GM23338 (cell line): ENCODE measurements around the gene DRD2. TPM values are rescaled to one million over a fixed set of nuclear protein-coding genes. Genes with fewer than 3 reads are reported as not detected.

ENCODE experiments used
- ATAC-seq: fragments of 200-7000 bp; cut with Tn5 transposase; 3 replicates; pipeline ENCODE4 v1.9.1; 2020
- DNase-seq: peaks from one replicate; pipeline ENCODE4 v3.0.0-alpha.2; 2015; ENCODE audit warnings: low spot score
- H2AFZ ChIP-seq: fragments of 200-600 bp; sonication (generic); 2 replicates; pipeline ENCODE4 v1.8.0; 2016; ENCODE audit warnings: antibody characterized with exemption, mild to moderate bottlenecking, moderate library complexity
- H3F3A ChIP-seq: fragments of 200-600 bp; sonication (generic); replicated peaks from 2 replicates; pipeline ENCODE4 v1.8.0; 2017; ENCODE audit warnings: antibody characterized with exemption, mixed run types, low read depth
- H3K27ac ChIP-seq: fragments of 200-600 bp; sonication (generic); 2 replicates; pipeline ENCODE4 v1.6.1; 2016; ENCODE audit warnings: low read depth
- H3K27me3 ChIP-seq: fragments of 200-600 bp; sonication (generic); 2 replicates; pipeline ENCODE4 v1.8.0; 2016; ENCODE audit warnings: mild to moderate bottlenecking, mixed run types, moderate library complexity; ENCODE audit not compliant: insufficient read depth
- H3K36me3 ChIP-seq: fragments of 200-600 bp; sonication (generic); 2 replicates; pipeline ENCODE4 v1.8.0; 2016; ENCODE audit warnings: mild to moderate bottlenecking; ENCODE audit not compliant: insufficient read depth
- H3K4me1 ChIP-seq: fragments of 200-600 bp; sonication (generic); 2 replicates; pipeline ENCODE4 v1.8.0; 2016; ENCODE audit warnings: mild to moderate bottlenecking, moderate library complexity; ENCODE audit not compliant: insufficient read depth
- H3K4me2 ChIP-seq: fragments of 200-600 bp; sonication (generic); 2 replicates; pipeline ENCODE4 v1.7.1; 2017; ENCODE audit warnings: mixed run types
- H3K4me3 ChIP-seq: fragments of 200-600 bp; sonication (generic); 2 replicates; pipeline ENCODE4 v1.6.1; 2016; ENCODE audit warnings: mixed run types
- H3K79me2 ChIP-seq: fragments of 200-600 bp; sonication (generic); replicated peaks from 2 replicates; pipeline ENCODE4 v1.8.0; 2017; ENCODE audit warnings: mild to moderate bottlenecking; ENCODE audit not compliant: insufficient read depth
- H3K9me2 ChIP-seq: fragments of 200-600 bp; sonication (generic); 2 replicates; pipeline ENCODE4 v1.8.0; 2017; ENCODE audit not compliant: insufficient read depth
- H4K20me1 ChIP-seq: fragments of 200-600 bp; sonication (generic); replicated peaks from 2 replicates; pipeline ENCODE4 v1.8.0; 2017; ENCODE audit warnings: mild to moderate bottlenecking; ENCODE audit not compliant: insufficient read depth
- H3K27ac Mint-ChIP-seq: 2 replicates; pipeline ENCODE4 v1.8.0; 2020; ENCODE audit warnings: inconsistent platforms, mild to moderate bottlenecking, moderate library complexity, mixed read lengths
- H3K27me3 Mint-ChIP-seq: 3 replicates; pipeline ENCODE4 v1.8.0; 2022; ENCODE audit warnings: low read depth, mild to moderate bottlenecking, moderate library complexity, mixed read lengths, inconsistent platforms; ENCODE audit not compliant: insufficient read depth, poor library complexity
- H3K36me3 Mint-ChIP-seq: 3 replicates; pipeline ENCODE4 v1.8.0; 2021; ENCODE audit warnings: low read depth, mild to moderate bottlenecking, inconsistent platforms, moderate library complexity, mixed read lengths
- H3K4me1 Mint-ChIP-seq: 3 replicates; pipeline ENCODE4 v1.8.0; 2020; ENCODE audit warnings: mild to moderate bottlenecking, inconsistent platforms, mixed read lengths
- H3K4me3 Mint-ChIP-seq: 3 replicates; pipeline ENCODE4 v1.8.0; 2021; ENCODE audit warnings: moderate library complexity, mild to moderate bottlenecking, inconsistent platforms, mixed read lengths
- H3K9me3 Mint-ChIP-seq: 3 replicates; pipeline ENCODE4 v1.8.0; 2020; ENCODE audit warnings: moderate library complexity, mild to moderate bottlenecking, inconsistent platforms, mixed read lengths
- CREB1 ChIP-seq: fragments of 250-450 bp; sonication (Bioruptor Pico); IDR thresholded peaks from 2 replicates; pipeline ENCODE4 v1.5.0; 2020; ENCODE audit warnings: low read depth, mild to moderate bottlenecking, moderate library complexity
- EZH2 ChIP-seq: fragments of 200-600 bp; sonication (generic); IDR thresholded peaks from one replicate; pipeline ENCODE4 v1.8.0; 2017; ENCODE audit warnings: antibody characterized with exemption, mild to moderate bottlenecking, low read depth; ENCODE audit not compliant: unreplicated experiment
- EZH2phosphoT487 ChIP-seq: fragments of 200-600 bp; sonication (generic); IDR thresholded peaks from one replicate; pipeline ENCODE4 v1.8.1; 2018; ENCODE audit warnings: antibody characterized with exemption; ENCODE audit not compliant: unreplicated experiment
- JUNB ChIP-seq: IDR thresholded peaks from one replicate; pipeline ENCODE4 v1.6.1; 2016; ENCODE audit warnings: antibody characterized with exemption; ENCODE audit not compliant: unreplicated experiment
- NANOG ChIP-seq: IDR thresholded peaks from 2 replicates; pipeline ENCODE4 v1.6.1; 2016; ENCODE audit warnings: antibody characterized with exemption, borderline replicate concordance
- POLR2AphosphoS5 ChIP-seq: IDR thresholded peaks from 2 replicates; pipeline ENCODE4 v1.6.1; 2016; ENCODE audit warnings: antibody characterized with exemption, low read depth
- STAT1 ChIP-seq: IDR thresholded peaks from one replicate; pipeline ENCODE4 v1.6.1; 2016; ENCODE audit warnings: antibody characterized with exemption; ENCODE audit not compliant: unreplicated experiment
- ZNF114 ChIP-seq: fragments of 250-450 bp; sonication (Bioruptor Pico); IDR thresholded peaks from 2 replicates; pipeline ENCODE4 v1.5.0; 2020; ENCODE audit warnings: mild to moderate bottlenecking, moderate library complexity
- ZNF331 ChIP-seq: fragments of 250-450 bp; sonication (Bioruptor Pico); IDR thresholded peaks from 2 replicates; pipeline ENCODE4 v1.5.0; 2020; ENCODE audit warnings: low read depth, mild to moderate bottlenecking, moderate library complexity
- polyA plus RNA-seq: library from polyadenylated mRNA; unstranded; fragments of >200 nt; fragmentation: Nextera tagmentation; extraction: Ambion mirVana; gene quantifications from 2 replicates; pipeline ENCODE4 v1.2.1, GENCODE V29; 2016
- total RNA-seq: library from RNA; depleted of rRNA; stranded (reverse); fragments of >200 nt; shearing (Covaris generic); gene quantifications from 2 replicates; pipeline ENCODE4 v1.2.3, GENCODE V29; 2014
- TF ChIP-seq, protein P1 (sequence below): IDR thresholded peaks from one replicate; pipeline ENCODE4 v1.6.1; 2018; ENCODE audit warnings: antibody characterized with exemption; ENCODE audit not compliant: unreplicated experiment
- TF ChIP-seq, protein P2 (sequence below): fragments of 250-450 bp; sonication (Bioruptor Pico); IDR thresholded peaks from 2 replicates; pipeline ENCODE4 v1.5.0; 2020; ENCODE audit warnings: mild to moderate bottlenecking, moderate library complexity
- TF ChIP-seq, protein P3 (sequence below), 2 experiments: fragments of 200-600 bp in 1 of 2; sonication (generic) in 1 of 2; conservative IDR thresholded peaks; 2 replicates each; pipeline versions ENCODE4 v1.5.1 to v1.6.1; 2016 to 2017; ENCODE audit warnings: antibody characterized with exemption in 2 of 2, low read depth in 2 of 2, mild to moderate bottlenecking in 2 of 2, moderate library complexity in 1 of 2
- TF ChIP-seq, protein P4 (sequence below): IDR thresholded peaks from 2 replicates; pipeline ENCODE4 v1.6.1; 2016; ENCODE audit warnings: antibody characterized with exemption

Gene DRD2
- total and polyA plus RNA-seq, 2 experiments from 2014 or later = 0.21 to 0.66 TPM

DNA sequence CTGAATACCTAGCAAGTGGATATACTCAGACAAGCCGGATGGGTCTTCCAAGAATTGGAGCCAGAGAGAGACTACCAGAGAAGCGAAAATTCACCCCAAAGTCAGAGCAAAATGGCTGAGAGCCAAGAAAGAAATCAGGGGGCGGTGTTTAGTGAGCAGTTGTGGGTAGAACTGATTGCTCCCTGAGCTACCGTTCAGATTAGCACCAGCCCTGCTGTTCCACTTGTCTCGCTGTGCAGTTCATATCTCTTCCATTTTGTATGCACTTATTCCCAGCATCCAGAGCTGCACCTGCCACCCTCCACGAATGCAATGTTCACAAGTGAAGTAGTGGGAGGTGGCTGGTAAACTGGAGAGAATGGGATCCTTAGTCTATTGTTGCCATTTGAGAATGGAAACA is 25.5 kb downstream of the DRD2 start:
- no peak overlapping the region for H3K27ac Mint-ChIP-seq
- H3K27ac ChIP-seq = no peak overlapping the region
- H3K27me3 ChIP-seq = no peaks in the 10 kb centered on the region
- no peaks in the 10 kb centered on the region for H3K79me2 ChIP-seq
- DNase-seq = no peak
- H3K36me3 Mint-ChIP-seq = no peaks in the 10 kb centered on the region
- no peak overlapping the region for H3K4me3 ChIP-seq
- H3K4me2 ChIP-seq = no peak overlapping the region
- no peaks in the 10 kb centered on the region for H3K9me2 ChIP-seq
- H3K27me3 Mint-ChIP-seq = peaks cover 12% of the 10 kb centered on the region
- no peaks in the 10 kb centered on the region for H3K4me1 ChIP-seq
- H2AFZ ChIP-seq = no peak overlapping the region
- H3K4me3 Mint-ChIP-seq = no peak overlapping the region
- ATAC-seq = no peak
- H3K4me1 Mint-ChIP-seq = no peaks in the 10 kb centered on the region
- no peaks in the 10 kb centered on the region for H3K36me3 ChIP-seq
- no peak for TF ChIP-seq ZNF331
- no peak for TF ChIP-seq POLR2AphosphoS5
- TF ChIP-seq, protein P1, sequence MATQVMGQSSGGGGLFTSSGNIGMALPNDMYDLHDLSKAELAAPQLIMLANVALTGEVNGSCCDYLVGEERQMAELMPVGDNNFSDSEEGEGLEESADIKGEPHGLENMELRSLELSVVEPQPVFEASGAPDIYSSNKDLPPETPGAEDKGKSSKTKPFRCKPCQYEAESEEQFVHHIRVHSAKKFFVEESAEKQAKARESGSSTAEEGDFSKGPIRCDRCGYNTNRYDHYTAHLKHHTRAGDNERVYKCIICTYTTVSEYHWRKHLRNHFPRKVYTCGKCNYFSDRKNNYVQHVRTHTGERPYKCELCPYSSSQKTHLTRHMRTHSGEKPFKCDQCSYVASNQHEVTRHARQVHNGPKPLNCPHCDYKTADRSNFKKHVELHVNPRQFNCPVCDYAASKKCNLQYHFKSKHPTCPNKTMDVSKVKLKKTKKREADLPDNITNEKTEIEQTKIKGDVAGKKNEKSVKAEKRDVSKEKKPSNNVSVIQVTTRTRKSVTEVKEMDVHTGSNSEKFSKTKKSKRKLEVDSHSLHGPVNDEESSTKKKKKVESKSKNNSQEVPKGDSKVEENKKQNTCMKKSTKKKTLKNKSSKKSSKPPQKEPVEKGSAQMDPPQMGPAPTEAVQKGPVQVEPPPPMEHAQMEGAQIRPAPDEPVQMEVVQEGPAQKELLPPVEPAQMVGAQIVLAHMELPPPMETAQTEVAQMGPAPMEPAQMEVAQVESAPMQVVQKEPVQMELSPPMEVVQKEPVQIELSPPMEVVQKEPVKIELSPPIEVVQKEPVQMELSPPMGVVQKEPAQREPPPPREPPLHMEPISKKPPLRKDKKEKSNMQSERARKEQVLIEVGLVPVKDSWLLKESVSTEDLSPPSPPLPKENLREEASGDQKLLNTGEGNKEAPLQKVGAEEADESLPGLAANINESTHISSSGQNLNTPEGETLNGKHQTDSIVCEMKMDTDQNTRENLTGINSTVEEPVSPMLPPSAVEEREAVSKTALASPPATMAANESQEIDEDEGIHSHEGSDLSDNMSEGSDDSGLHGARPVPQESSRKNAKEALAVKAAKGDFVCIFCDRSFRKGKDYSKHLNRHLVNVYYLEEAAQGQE = no peak
- no peak for TF ChIP-seq STAT1
- TF ChIP-seq, protein P2, sequence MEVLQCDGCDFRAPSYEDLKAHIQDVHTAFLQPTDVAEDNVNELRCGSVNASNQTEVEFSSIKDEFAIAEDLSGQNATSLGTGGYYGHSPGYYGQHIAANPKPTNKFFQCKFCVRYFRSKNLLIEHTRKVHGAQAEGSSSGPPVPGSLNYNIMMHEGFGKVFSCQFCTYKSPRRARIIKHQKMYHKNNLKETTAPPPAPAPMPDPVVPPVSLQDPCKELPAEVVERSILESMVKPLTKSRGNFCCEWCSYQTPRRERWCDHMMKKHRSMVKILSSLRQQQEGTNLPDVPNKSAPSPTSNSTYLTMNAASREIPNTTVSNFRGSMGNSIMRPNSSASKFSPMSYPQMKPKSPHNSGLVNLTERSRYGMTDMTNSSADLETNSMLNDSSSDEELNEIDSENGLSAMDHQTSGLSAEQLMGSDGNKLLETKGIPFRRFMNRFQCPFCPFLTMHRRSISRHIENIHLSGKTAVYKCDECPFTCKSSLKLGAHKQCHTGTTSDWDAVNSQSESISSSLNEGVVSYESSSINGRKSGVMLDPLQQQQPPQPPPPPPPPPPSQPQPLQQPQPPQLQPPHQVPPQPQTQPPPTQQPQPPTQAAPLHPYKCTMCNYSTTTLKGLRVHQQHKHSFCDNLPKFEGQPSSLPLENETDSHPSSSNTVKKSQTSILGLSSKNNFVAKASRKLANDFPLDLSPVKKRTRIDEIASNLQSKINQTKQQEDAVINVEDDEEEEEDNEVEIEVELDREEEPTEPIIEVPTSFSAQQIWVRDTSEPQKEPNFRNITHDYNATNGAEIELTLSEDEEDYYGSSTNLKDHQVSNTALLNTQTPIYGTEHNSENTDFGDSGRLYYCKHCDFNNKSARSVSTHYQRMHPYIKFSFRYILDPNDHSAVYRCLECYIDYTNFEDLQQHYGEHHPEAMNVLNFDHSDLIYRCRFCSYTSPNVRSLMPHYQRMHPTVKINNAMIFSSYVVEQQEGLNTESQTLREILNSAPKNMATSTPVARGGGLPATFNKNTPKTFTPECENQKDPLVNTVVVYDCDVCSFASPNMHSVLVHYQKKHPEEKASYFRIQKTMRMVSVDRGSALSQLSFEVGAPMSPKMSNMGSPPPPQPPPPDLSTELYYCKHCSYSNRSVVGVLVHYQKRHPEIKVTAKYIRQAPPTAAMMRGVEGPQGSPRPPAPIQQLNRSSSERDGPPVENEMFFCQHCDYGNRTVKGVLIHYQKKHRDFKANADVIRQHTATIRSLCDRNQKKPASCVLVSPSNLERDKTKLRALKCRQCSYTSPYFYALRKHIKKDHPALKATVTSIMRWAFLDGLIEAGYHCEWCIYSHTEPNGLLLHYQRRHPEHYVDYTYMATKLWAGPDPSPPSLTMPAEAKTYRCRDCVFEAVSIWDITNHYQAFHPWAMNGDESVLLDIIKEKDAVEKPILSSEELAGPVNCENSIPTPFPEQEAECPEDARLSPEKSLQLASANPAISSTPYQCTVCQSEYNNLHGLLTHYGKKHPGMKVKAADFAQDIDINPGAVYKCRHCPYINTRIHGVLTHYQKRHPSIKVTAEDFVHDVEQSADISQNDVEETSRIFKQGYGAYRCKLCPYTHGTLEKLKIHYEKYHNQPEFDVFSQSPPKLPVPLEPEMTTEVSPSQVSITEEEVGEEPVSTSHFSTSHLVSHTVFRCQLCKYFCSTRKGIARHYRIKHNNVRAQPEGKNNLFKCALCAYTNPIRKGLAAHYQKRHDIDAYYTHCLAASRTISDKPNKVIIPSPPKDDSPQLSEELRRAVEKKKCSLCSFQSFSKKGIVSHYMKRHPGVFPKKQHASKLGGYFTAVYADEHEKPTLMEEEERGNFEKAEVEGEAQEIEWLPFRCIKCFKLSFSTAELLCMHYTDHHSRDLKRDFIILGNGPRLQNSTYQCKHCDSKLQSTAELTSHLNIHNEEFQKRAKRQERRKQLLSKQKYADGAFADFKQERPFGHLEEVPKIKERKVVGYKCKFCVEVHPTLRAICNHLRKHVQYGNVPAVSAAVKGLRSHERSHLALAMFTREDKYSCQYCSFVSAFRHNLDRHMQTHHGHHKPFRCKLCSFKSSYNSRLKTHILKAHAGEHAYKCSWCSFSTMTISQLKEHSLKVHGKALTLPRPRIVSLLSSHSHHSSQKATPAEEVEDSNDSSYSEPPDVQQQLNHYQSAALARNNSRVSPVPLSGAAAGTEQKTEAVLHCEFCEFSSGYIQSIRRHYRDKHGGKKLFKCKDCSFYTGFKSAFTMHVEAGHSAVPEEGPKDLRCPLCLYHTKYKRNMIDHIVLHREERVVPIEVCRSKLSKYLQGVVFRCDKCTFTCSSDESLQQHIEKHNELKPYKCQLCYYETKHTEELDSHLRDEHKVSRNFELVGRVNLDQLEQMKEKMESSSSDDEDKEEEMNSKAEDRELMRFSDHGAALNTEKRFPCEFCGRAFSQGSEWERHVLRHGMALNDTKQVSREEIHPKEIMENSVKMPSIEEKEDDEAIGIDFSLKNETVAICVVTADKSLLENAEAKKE = no peak
- TF ChIP-seq, protein P3, sequence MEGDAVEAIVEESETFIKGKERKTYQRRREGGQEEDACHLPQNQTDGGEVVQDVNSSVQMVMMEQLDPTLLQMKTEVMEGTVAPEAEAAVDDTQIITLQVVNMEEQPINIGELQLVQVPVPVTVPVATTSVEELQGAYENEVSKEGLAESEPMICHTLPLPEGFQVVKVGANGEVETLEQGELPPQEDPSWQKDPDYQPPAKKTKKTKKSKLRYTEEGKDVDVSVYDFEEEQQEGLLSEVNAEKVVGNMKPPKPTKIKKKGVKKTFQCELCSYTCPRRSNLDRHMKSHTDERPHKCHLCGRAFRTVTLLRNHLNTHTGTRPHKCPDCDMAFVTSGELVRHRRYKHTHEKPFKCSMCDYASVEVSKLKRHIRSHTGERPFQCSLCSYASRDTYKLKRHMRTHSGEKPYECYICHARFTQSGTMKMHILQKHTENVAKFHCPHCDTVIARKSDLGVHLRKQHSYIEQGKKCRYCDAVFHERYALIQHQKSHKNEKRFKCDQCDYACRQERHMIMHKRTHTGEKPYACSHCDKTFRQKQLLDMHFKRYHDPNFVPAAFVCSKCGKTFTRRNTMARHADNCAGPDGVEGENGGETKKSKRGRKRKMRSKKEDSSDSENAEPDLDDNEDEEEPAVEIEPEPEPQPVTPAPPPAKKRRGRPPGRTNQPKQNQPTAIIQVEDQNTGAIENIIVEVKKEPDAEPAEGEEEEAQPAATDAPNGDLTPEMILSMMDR (conservative IDR thresholded peaks at IDR 0.05; ENCODE audit: low read depth in 2 of 2) = no peak
- TF ChIP-seq EZH2phosphoT487 = no peak
- no peak for TF ChIP-seq JUNB
- no peak for TF ChIP-seq EZH2
- TF ChIP-seq CREB1 (CRISPR knock-in tag) = no peak
- no peak for TF ChIP-seq NANOG
- TF ChIP-seq, protein P4, sequence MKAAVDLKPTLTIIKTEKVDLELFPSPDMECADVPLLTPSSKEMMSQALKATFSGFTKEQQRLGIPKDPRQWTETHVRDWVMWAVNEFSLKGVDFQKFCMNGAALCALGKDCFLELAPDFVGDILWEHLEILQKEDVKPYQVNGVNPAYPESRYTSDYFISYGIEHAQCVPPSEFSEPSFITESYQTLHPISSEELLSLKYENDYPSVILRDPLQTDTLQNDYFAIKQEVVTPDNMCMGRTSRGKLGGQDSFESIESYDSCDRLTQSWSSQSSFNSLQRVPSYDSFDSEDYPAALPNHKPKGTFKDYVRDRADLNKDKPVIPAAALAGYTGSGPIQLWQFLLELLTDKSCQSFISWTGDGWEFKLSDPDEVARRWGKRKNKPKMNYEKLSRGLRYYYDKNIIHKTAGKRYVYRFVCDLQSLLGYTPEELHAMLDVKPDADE = no peak
- no peak for TF ChIP-seq ZNF114 (CRISPR knock-in tag)
- no peaks in the 10 kb centered on the region for H3K9me3 Mint-ChIP-seq
- no peaks in the 10 kb centered on the region for H3F3A ChIP-seq
- H4K20me1 ChIP-seq = no peaks in the 10 kb centered on the region
